PFSK-1 (cell line): ENCODE data around the gene SCLY.

Source experiments
- FOXP2 ChIP-seq: optimal IDR thresholded peaks from 2 replicates; pipeline ENCODE3; 2011; ENCODE audit warnings: borderline replicate concordance, control low read depth, inconsistent platforms; ENCODE audit not compliant: insufficient read depth; ENCODE audit errors: extremely low read length, extremely low read depth
- POLR2AphosphoS5 ChIP-seq: IDR thresholded peaks from 2 replicates; pipeline ENCODE4 v1.6.1; 2012; ENCODE audit warnings: low read depth, mild to moderate bottlenecking, control low read depth, low read length, moderate library complexity
- SIN3A ChIP-seq: IDR thresholded peaks from 2 replicates; pipeline ENCODE4 v1.6.1; 2012; ENCODE audit warnings: mild to moderate bottlenecking, low read length, moderate library complexity, borderline replicate concordance; ENCODE audit not compliant: insufficient read depth
- TAF1 ChIP-seq: IDR thresholded peaks from 2 replicates; pipeline ENCODE4 v1.6.1; 2012; ENCODE audit warnings: low read length, control low read depth, borderline replicate concordance; ENCODE audit not compliant: insufficient read depth
- TF ChIP-seq, protein P1 (sequence below), 2 experiments: IDR thresholded peaks; 2 replicates each; pipeline versions ENCODE4 v1.6.1 to v1.8.0; 2011 to 2012; ENCODE audit warnings: low read depth in 2 of 2, low read length in 2 of 2, control low read depth in 1 of 2, inconsistent platforms in 1 of 2, mild to moderate bottlenecking in 1 of 2, moderate library complexity in 1 of 2; ENCODE audit not compliant: insufficient read depth in 1 of 2

DNA sequence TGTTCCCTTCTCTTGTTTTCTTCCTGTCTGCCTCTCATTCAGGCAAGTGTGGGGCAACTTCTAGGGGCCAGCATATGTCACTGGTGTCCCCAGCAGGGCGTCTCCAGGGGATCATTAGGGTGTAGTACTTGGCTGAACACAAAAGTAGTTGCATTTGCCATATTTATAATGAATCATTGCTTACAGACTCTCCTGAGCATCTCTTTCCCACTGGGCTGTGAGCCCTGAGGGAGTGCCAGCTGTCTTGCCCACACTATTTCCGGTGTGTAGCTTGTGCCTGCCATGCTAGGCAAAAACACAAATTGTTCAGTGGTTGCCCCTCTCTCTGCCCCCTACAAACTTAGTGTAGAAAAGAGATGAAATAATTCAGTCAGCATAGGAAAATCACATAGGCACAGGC, 40.8 kb upstream of the SCLY start:
- TF ChIP-seq POLR2AphosphoS5: no peak
- no peak for TF ChIP-seq SIN3A
- no peak for TF ChIP-seq TAF1
- TF ChIP-seq, protein P1, sequence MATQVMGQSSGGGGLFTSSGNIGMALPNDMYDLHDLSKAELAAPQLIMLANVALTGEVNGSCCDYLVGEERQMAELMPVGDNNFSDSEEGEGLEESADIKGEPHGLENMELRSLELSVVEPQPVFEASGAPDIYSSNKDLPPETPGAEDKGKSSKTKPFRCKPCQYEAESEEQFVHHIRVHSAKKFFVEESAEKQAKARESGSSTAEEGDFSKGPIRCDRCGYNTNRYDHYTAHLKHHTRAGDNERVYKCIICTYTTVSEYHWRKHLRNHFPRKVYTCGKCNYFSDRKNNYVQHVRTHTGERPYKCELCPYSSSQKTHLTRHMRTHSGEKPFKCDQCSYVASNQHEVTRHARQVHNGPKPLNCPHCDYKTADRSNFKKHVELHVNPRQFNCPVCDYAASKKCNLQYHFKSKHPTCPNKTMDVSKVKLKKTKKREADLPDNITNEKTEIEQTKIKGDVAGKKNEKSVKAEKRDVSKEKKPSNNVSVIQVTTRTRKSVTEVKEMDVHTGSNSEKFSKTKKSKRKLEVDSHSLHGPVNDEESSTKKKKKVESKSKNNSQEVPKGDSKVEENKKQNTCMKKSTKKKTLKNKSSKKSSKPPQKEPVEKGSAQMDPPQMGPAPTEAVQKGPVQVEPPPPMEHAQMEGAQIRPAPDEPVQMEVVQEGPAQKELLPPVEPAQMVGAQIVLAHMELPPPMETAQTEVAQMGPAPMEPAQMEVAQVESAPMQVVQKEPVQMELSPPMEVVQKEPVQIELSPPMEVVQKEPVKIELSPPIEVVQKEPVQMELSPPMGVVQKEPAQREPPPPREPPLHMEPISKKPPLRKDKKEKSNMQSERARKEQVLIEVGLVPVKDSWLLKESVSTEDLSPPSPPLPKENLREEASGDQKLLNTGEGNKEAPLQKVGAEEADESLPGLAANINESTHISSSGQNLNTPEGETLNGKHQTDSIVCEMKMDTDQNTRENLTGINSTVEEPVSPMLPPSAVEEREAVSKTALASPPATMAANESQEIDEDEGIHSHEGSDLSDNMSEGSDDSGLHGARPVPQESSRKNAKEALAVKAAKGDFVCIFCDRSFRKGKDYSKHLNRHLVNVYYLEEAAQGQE (IDR thresholded peaks at IDR 0.05; ENCODE audit: insufficient read depth in 1 of 2, low read depth in 2 of 2, low read length in 2 of 2): no peak
- no peak for TF ChIP-seq FOXP2
